ENCODE data around the gene TSPEAR.

TSPEAR gene

GRCh38 chr21:44720170-44720569, 8.8 kb upstream of the TSPEAR start:
- ATAC-seq = no peak
- TF ChIP-seq ARNTL (CRISPR knock-in tag; IDR thresholded peaks at IDR 0.05; ENCODE audit: borderline replicate concordance, low read depth) = no peak
- TF ChIP-seq RARB (CRISPR knock-in tag; IDR thresholded peaks at IDR 0.05) = no peak
- TF ChIP-seq CSDC2 (CRISPR knock-in tag; IDR thresholded peaks at IDR 0.05) = no peak
- no peak for TF ChIP-seq ISL1 (CRISPR knock-in tag; IDR thresholded peaks at IDR 0.05)
- no peak for TF ChIP-seq CREB5 (CRISPR knock-in tag; IDR thresholded peaks at IDR 0.05; ENCODE audit: low read depth)
- TF ChIP-seq BACH2 (CRISPR knock-in tag; IDR thresholded peaks at IDR 0.05; ENCODE audit: borderline replicate concordance) = no peak
- TF ChIP-seq CSRNP3 (CRISPR knock-in tag; IDR thresholded peaks at IDR 0.05) = no peak
- TF ChIP-seq TSHZ2 (CRISPR knock-in tag; IDR thresholded peaks at IDR 0.05) = no peak
- no peak for TF ChIP-seq ZNF8 (CRISPR knock-in tag; IDR thresholded peaks at IDR 0.05)
- no peak for TF ChIP-seq PPARA (CRISPR knock-in tag; IDR thresholded peaks at IDR 0.05; ENCODE audit: borderline replicate concordance)
- no peak for TF ChIP-seq ZNF565 (CRISPR knock-in tag; conservative IDR thresholded peaks at IDR 0.05; ENCODE audit: low read depth)
- TF ChIP-seq ZNF70 (CRISPR knock-in tag; IDR thresholded peaks at IDR 0.05) = no peak

- no peak for ATAC-seq
- TF ChIP-seq ESRRG (CRISPR knock-in tag; IDR thresholded peaks at IDR 0.05) = no peak
- TF ChIP-seq ZNF8 (CRISPR knock-in tag; IDR thresholded peaks at IDR 0.05) = no peak
- no peak for TF ChIP-seq GLIS3 (CRISPR knock-in tag; IDR thresholded peaks at IDR 0.05)
- no peak for TF ChIP-seq SNAI2 (CRISPR knock-in tag; IDR thresholded peaks at IDR 0.05)
- TF ChIP-seq ZNF70 (CRISPR knock-in tag; IDR thresholded peaks at IDR 0.05) = no peak
- no peak for TF ChIP-seq OSR1 (CRISPR knock-in tag; IDR thresholded peaks at IDR 0.05)
- no peak for TF ChIP-seq PPARA (CRISPR knock-in tag; IDR thresholded peaks at IDR 0.05; ENCODE audit: borderline replicate concordance)
- TF ChIP-seq TCF4 (CRISPR knock-in tag; IDR thresholded peaks at IDR 0.05; ENCODE audit: borderline replicate concordance) = no peak
- TF ChIP-seq POU6F1 (CRISPR knock-in tag; IDR thresholded peaks at IDR 0.05; ENCODE audit: borderline replicate concordance, low read depth) = no peak
- TF ChIP-seq ISL1 (CRISPR knock-in tag; IDR thresholded peaks at IDR 0.05) = no peak
These were observed 7.2 kb upstream of the TSPEAR start for GRCh38 chr21:44718571-44718970.

GRCh38 chr21:44718093-44718492, 6.7 kb upstream of the TSPEAR start:
- TF ChIP-seq TSHZ2 (CRISPR knock-in tag; IDR thresholded peaks at IDR 0.05) (no peak), CREB5 (CRISPR knock-in tag; IDR thresholded peaks at IDR 0.05; ENCODE audit: low read depth) (no peak), ISL1 (CRISPR knock-in tag; IDR thresholded peaks at IDR 0.05) (no peak), ZFP3 (CRISPR knock-in tag; IDR thresholded peaks at IDR 0.05) (no peak), TCF4 (CRISPR knock-in tag; IDR thresholded peaks at IDR 0.05; ENCODE audit: borderline replicate concordance) (no peak), ARNTL (CRISPR knock-in tag; IDR thresholded peaks at IDR 0.05; ENCODE audit: borderline replicate concordance, low read depth) (no peak), GLIS3 (CRISPR knock-in tag; IDR thresholded peaks at IDR 0.05) (no peak), SNAI2 (CRISPR knock-in tag; IDR thresholded peaks at IDR 0.05) (no peak), BACH2 (CRISPR knock-in tag; IDR thresholded peaks at IDR 0.05; ENCODE audit: borderline replicate concordance) (no peak), ZC3H10 (CRISPR knock-in tag; IDR thresholded peaks at IDR 0.05) (no peak), ZFP30 (CRISPR knock-in tag; IDR thresholded peaks at IDR 0.05) (no peak), RARB (CRISPR knock-in tag; IDR thresholded peaks at IDR 0.05) (no peak), ZNF8 (CRISPR knock-in tag; IDR thresholded peaks at IDR 0.05) (no peak), OSR1 (CRISPR knock-in tag; IDR thresholded peaks at IDR 0.05) (no peak), TOX (CRISPR knock-in tag; IDR thresholded peaks at IDR 0.05; ENCODE audit: borderline replicate concordance) (no peak)
- ATAC-seq = no peak

Measured in SK-N-SH treated with all-trans-retinoic acid at 6 μM for 48 hours (cell line).